ENCODE results near the gene CLEC2A.

GRCh38 chr12:9869307-9870161 is 62.6 kb downstream of the CLEC2A start, which contains the start of gene CLEC2B:
- TF ChIP-seq EZH2 (IDR thresholded peaks at IDR 0.05), result no peak
- no peak for TF ChIP-seq FOSL1 (IDR thresholded peaks at IDR 0.05; ENCODE audit: low read depth)
- TF ChIP-seq POLR2A (IDR thresholded peaks at IDR 0.05; ENCODE audit: borderline replicate concordance, extremely low read depth, insufficient read depth, insufficient read length), result no peak
- no peak for TF ChIP-seq CTCF (IDR thresholded peaks at IDR 0.05 in 2 of 3, conservative IDR thresholded peaks at IDR 0.05 in 1 of 3; ENCODE audit: borderline replicate concordance in 1 of 3, insufficient read depth in 1 of 3, low read depth in 2 of 3, low read length in 2 of 3)
- TF ChIP-seq POLR2AphosphoS5 (IDR thresholded peaks at IDR 0.05; ENCODE audit: low read depth, low read length), result no peak
- TF ChIP-seq EZH2phosphoT487 (IDR thresholded peaks at IDR 0.05; ENCODE audit: borderline replicate concordance), result peak; percentile 58; the same call in 1 of the 2 replicates
- TF ChIP-seq MAX (IDR thresholded peaks at IDR 0.05), result no peak
- TF ChIP-seq SP1 (IDR thresholded peaks at IDR 0.05; ENCODE audit: low read depth), result no peak
- no peak for TF ChIP-seq RAD21 (IDR thresholded peaks at IDR 0.05; ENCODE audit: low read depth)
- TF ChIP-seq REST (IDR thresholded peaks at IDR 0.05; ENCODE audit: low read depth), result no peak
- no peak for TF ChIP-seq YY1 (IDR thresholded peaks at IDR 0.05; ENCODE audit: extremely low read depth, insufficient replicate concordance, low read depth, low read length)
- TF ChIP-seq ZNF274 (IDR thresholded peaks at IDR 0.05; ENCODE audit: low read depth, low read length), result no peak
